8988T (cell line): ENCODE measurements around the gene NPC1.

Experiments
- DNase-seq: peaks from one replicate; pipeline ENCODE4 v3.0.0; 2011

Gene NPC1

GRCh38 chr18:23545247-23545789 is 41.0 kb downstream of the NPC1 start:
- DNase-seq = no peak

- no peak for DNase-seq
These were observed 43.8 kb downstream of the NPC1 start for GRCh38 chr18:23542461-23542860.

GRCh38 chr18:23541349-23542093 is 44.8 kb downstream of the NPC1 start:
- no peak for DNase-seq

GRCh38 chr18:23540867-23541266 is 45.4 kb downstream of the NPC1 start:
- no peak for DNase-seq

GRCh38 chr18:23539911-23540525 is 46.3 kb downstream of the NPC1 start:
- no peak for DNase-seq

- no peak for DNase-seq
These were observed 47.0 kb downstream of the NPC1 start for GRCh38 chr18:23539296-23539695.

GRCh38 chr18:23538870-23539269 is 47.4 kb downstream of the NPC1 start:
- no peak for DNase-seq

- DNase-seq = no peak
These were observed 48.3 kb downstream of the NPC1 start for GRCh38 chr18:23538001-23538400.

GRCh38 chr18:23537274-23537673 is 49.0 kb downstream of the NPC1 start:
- no peak for DNase-seq

- no peak for DNase-seq
These were observed 50.1 kb downstream of the NPC1 start for GRCh38 chr18:23536204-23536603.

- DNase-seq = no peak
These were observed 52.0 kb downstream of the NPC1 start for GRCh38 chr18:23534276-23534675.

GRCh38 chr18:23532848-23533247 is 53.5 kb downstream of the NPC1 start:
- DNase-seq = no peak

GRCh38 chr18:23531912-23532311 is 54.4 kb downstream of the NPC1 start:
- no peak for DNase-seq

GRCh38 chr18:23530195-23530594 is 56.1 kb downstream of the NPC1 start:
- DNase-seq = no peak

- peak; percentile 87 for DNase-seq
These were observed 56.7 kb downstream of the NPC1 start for GRCh38 chr18:23529604-23530003.

GRCh38 chr18:23528580-23529472 is 57.5 kb downstream of the NPC1 start:
- no peak for DNase-seq

- DNase-seq = no peak
These were observed 59.7 kb downstream of the NPC1 start for GRCh38 chr18:23526501-23527063.

- no peak for DNase-seq
These were observed 62.0 kb downstream of the NPC1 start for GRCh38 chr18:23524213-23524707.

- no peak for DNase-seq
These were observed 62.7 kb downstream of the NPC1 start for GRCh38 chr18:23523429-23524212.

GRCh38 chr18:23521907-23522306 is 64.4 kb downstream of the NPC1 start:
- DNase-seq = no peak

- no peak for DNase-seq
These were observed 65.0 kb downstream of the NPC1 start for GRCh38 chr18:23521271-23521670.

- DNase-seq = no peak
These were observed 66.6 kb downstream of the NPC1 start for GRCh38 chr18:23519734-23520133.
